D721Med (cell line): ENCODE results near the gene TNP2.

Experiments
- DNase-seq: peaks from one replicate; pipeline ENCODE4 v3.0.0; 2011; ENCODE audit warnings: low spot score; ENCODE audit not compliant: insufficient read length
- FAIRE-seq: peaks from 2 replicates; lab custom pipeline; 2011; peaks lifted over from hg19 to GRCh38; lab: Jason Lieb, UNC
- CTCF ChIP-seq: IDR thresholded peaks from 2 replicates; pipeline ENCODE4 v1.5.1; 2012; ENCODE audit warnings: mild to moderate bottlenecking, control low read depth; ENCODE audit not compliant: insufficient read depth; ENCODE audit errors: missing control alignments

The TNP2 gene

DNA sequence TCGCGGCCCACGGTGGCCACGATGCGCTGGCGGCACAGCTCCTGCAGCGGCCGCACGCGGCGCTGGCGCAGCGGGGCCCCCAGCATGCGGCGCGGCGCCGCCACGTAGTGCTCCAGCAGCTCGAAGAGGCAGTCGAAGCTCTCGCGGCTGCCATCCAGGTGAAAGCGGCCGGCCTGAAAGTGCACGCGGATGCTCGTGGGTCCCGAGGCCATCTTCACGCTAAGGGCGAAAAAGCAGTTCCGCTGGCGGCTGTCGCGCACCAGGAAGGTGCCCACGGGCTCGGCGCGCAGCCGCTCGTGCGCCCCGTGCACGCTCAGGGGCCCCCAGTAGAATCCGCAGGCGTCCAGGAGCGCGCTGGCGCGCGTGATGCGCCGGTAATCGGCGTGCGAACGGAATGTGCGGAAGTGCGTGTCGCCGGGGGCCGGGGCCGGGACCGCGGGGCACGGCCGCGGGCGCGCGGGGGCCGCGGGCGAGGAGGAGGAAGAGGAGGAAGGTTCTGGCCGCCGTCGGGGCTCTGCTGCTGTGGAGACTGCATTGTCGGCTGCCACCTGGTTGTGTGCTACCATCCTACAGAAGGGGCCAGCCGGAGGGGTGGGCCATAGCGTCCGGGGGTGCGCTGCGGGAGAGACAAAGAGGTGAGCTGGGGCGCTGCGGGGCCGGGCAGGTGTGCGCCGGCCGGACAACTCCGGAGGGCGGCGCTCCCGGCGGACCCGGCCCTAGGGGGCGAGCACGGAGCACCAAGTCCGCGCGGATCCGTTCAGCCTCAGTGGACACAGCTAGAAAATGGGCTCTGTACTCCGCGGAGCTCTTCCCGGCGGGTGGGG is 14.0 kb downstream of the TNP2 start:
- TF ChIP-seq CTCF = no peak
- no peak for FAIRE-seq
- no peak for DNase-seq

GRCh38 chr16:11253995-11254912 is 14.9 kb downstream of the TNP2 start:
- DNase-seq (no peak), FAIRE-seq (no peak)
- no peak for TF ChIP-seq CTCF

GRCh38 chr16:11253009-11253994 is 15.8 kb downstream of the TNP2 start:
- DNase-seq = no peak
- no peak for TF ChIP-seq CTCF
- no peak for FAIRE-seq

DNA sequence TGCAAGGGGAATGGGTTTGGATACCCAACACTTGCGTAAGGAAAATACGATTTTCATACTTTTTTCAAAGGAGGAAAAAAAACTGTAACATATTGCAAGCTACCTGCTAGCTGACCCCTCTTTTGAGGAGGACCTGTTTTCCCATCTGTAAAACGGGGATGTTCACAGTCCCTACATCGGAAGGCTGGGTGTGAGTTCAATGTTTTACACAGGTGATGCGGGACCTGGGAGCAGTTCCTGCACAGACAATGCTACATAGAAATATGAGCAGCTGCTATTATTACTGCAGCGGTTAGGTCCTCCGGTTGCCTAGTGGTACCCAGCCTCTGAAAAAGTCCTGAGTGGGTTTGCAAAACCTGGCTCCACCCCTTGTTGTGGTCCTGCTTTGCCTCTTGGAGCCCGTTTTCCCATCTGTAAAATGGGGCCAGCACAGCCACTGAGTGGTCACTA is 16.6 kb downstream of the TNP2 start:
- no peak for TF ChIP-seq CTCF
- no peak for FAIRE-seq
- no peak for DNase-seq

DNA sequence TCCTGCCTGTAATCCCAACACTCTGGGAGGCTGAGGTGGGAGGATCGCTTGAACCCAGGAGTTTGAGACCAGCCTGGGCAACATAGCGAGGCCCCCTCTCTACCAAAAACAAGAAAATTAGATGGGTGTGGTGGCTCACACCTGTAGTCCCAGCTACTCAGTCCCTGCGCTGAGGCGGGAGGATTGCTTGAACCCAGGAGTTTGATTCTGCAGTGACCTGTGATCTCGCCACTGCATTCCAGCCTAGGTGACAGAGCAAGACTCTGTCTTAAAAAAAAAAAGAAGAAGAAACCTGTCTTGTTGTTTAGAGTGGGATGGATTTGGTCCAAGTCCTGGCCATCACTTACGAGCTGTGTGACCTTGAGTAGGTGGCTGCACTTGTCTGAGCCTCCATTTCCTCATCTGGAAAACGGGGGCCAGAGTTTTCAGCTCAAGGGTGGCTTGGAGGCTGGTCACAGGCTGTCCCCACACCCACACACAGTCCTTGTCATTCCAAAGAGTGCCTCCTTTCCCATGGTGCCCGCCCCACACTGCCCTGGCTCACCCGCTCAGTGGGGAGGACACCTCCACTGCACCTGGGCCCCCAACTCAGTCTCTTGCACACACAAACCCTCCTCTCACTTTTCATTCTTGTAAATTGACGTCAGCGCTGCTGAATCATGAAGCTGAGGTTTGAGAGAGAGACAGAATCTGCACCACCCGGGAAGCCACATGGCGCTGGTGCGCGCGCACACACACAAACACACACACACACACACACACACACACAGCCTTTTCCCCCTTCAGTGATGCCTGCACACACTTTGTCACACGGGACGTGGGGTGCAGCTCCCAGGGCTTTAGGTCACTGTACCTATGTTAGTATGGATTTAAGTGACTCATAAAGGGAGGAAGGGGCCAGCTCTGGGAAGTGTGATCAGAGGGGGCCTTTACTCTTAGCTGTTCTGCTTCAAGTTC is 17.3 kb downstream of the TNP2 start:
- FAIRE-seq = no peak

More for the DNA sequence above, 17.3 kb downstream of the TNP2 start:
- TF ChIP-seq CTCF = no peak
- no peak for DNase-seq
